Measurements from ENCODE around the gene MICU1. TPM values are rescaled to one million over a fixed set of nuclear protein-coding genes. Genes with fewer than 3 reads are reported as not detected.

Gene MICU1
- total RNA-seq, 1 experiment from 2014 or later = 36.0 TPM

DNA sequence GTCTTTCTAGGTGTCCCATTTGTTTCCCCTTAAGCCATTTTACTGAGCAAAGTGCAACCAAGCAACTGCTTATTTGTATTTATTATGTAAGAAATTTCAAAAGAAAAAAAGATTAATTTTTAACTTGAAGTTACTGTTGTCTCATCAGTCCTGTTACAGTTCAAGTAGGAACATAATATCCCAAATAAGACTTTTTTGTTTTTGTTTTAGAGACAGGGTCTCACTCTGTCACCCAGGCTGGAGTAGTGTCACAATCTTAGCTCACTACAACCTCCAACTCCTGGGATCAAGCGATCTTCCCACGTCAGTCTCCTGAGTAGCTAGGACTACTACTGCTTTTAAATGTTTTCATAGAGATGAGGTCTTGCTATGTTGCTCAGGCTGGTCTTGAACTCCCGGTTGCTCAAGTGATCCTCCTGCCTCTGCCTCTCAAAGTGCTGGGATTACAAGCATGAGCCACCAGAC is 101.9 kb downstream of the MICU1 start:
- H3K4me1 Mint-ChIP-seq = no peaks in the 10 kb centered on the region
- no peaks in the 10 kb centered on the region for H3K27me3 Mint-ChIP-seq (ENCODE audit: low read depth)
- TF ChIP-seq, protein P1, sequence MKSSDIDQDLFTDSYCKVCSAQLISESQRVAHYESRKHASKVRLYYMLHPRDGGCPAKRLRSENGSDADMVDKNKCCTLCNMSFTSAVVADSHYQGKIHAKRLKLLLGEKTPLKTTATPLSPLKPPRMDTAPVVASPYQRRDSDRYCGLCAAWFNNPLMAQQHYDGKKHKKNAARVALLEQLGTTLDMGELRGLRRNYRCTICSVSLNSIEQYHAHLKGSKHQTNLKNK (CRISPR knock-in tag; IDR thresholded peaks at IDR 0.05) = no peak
- TF ChIP-seq ERG (CRISPR knock-in tag; IDR thresholded peaks at IDR 0.05) = no peak
- no peak for TF ChIP-seq MXD4 (CRISPR knock-in tag; IDR thresholded peaks at IDR 0.05; ENCODE audit: borderline replicate concordance)
- no peak for TF ChIP-seq TEAD4 (CRISPR knock-in tag; IDR thresholded peaks at IDR 0.05)
- no peak for TF ChIP-seq FOXP4 (CRISPR knock-in tag; IDR thresholded peaks at IDR 0.05)
- TF ChIP-seq, protein P2, sequence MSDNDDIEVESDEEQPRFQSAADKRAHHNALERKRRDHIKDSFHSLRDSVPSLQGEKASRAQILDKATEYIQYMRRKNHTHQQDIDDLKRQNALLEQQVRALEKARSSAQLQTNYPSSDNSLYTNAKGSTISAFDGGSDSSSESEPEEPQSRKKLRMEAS (CRISPR knock-in tag; IDR thresholded peaks at IDR 0.05) = no peak
- TF ChIP-seq PRRX2 (CRISPR knock-in tag; IDR thresholded peaks at IDR 0.05) = no peak
- no peak for TF ChIP-seq ZNF232 (CRISPR knock-in tag; IDR thresholded peaks at IDR 0.05)
- TF ChIP-seq GRHL2 (CRISPR knock-in tag; IDR thresholded peaks at IDR 0.05; ENCODE audit: insufficient replicate concordance, severe bottlenecking) = no peak
- TF ChIP-seq ZNF121 (CRISPR knock-in tag; IDR thresholded peaks at IDR 0.05) = no peak
- no peak for TF ChIP-seq ZNF423 (CRISPR knock-in tag; IDR thresholded peaks at IDR 0.05)
- no peak for TF ChIP-seq CBFB (CRISPR knock-in tag; IDR thresholded peaks at IDR 0.05; ENCODE audit: low read depth)
- no peak for TF ChIP-seq ZNF219 (CRISPR knock-in tag; IDR thresholded peaks at IDR 0.05; ENCODE audit: borderline replicate concordance)
- TF ChIP-seq HMGA2 (CRISPR knock-in tag; IDR thresholded peaks at IDR 0.05) = no peak
- TF ChIP-seq, protein P3, sequence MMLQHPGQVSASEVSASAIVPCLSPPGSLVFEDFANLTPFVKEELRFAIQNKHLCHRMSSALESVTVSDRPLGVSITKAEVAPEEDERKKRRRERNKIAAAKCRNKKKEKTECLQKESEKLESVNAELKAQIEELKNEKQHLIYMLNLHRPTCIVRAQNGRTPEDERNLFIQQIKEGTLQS (CRISPR knock-in tag; conservative IDR thresholded peaks at IDR 0.05) = no peak
- no peak for TF ChIP-seq ETV6 (CRISPR knock-in tag; IDR thresholded peaks at IDR 0.05)
- no peak for TF ChIP-seq TEAD1 (CRISPR knock-in tag; IDR thresholded peaks at IDR 0.05)
- no peak for TF ChIP-seq ZNF425 (CRISPR knock-in tag; conservative IDR thresholded peaks at IDR 0.05)
- TF ChIP-seq JAZF1 (CRISPR knock-in tag; IDR thresholded peaks at IDR 0.05) = no peak
- TF ChIP-seq ZNF138 (CRISPR knock-in tag; conservative IDR thresholded peaks at IDR 0.05) = no peak
- ChIA-PET POLR2A (no interaction called here), CTCF (no interaction called here)
- H3K27ac Mint-ChIP-seq = no peak overlapping the region
- H3K9me3 Mint-ChIP-seq = no peaks in the 10 kb centered on the region
- H3K4me3 Mint-ChIP-seq = no peak overlapping the region
- DNase-seq (ENCODE audit: low spot score) = no peak
- H3K36me3 Mint-ChIP-seq = no peaks in the 10 kb centered on the region
- no peak for ATAC-seq

DNA sequence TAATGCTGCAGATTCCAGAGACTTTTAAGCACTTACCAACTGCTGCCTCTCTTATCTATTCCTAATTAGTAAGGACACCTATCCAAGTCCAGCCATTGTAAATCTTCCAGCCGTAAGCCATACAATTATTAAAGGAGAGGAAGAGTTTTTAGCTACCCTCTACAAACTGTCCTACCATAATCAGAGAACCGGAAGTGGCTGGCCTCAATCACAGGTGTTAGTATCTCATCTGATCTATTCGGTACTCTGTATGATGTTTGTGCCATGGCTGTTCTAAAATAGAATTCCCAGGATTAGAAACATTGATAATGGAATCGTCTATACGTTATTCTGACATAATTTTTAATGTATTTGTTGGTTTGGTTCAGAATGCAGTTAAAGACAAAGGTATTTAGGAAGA is 102.8 kb downstream of the MICU1 start:
- ATAC-seq = no peak
- H3K4me1 Mint-ChIP-seq = no peaks in the 10 kb centered on the region
- CTCF ChIA-PET = no interaction called here
- TF ChIP-seq HMGXB4 (CRISPR knock-in tag; IDR thresholded peaks at IDR 0.05) (no peak), E2F5 (CRISPR knock-in tag; IDR thresholded peaks at IDR 0.05) (no peak), ZNF138 (CRISPR knock-in tag; conservative IDR thresholded peaks at IDR 0.05) (no peak), ZBTB21 (CRISPR knock-in tag; IDR thresholded peaks at IDR 0.05; ENCODE audit: borderline replicate concordance) (no peak), NR3C1 (CRISPR knock-in tag; conservative IDR thresholded peaks at IDR 0.05; ENCODE audit: low read depth) (no peak), ZNF232 (CRISPR knock-in tag; IDR thresholded peaks at IDR 0.05) (no peak)
- TF ChIP-seq, protein P4, sequence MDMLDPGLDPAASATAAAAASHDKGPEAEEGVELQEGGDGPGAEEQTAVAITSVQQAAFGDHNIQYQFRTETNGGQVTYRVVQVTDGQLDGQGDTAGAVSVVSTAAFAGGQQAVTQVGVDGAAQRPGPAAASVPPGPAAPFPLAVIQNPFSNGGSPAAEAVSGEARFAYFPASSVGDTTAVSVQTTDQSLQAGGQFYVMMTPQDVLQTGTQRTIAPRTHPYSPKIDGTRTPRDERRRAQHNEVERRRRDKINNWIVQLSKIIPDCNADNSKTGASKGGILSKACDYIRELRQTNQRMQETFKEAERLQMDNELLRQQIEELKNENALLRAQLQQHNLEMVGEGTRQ (CRISPR knock-in tag; IDR thresholded peaks at IDR 0.05) = no peak
- TF ChIP-seq, protein P5, sequence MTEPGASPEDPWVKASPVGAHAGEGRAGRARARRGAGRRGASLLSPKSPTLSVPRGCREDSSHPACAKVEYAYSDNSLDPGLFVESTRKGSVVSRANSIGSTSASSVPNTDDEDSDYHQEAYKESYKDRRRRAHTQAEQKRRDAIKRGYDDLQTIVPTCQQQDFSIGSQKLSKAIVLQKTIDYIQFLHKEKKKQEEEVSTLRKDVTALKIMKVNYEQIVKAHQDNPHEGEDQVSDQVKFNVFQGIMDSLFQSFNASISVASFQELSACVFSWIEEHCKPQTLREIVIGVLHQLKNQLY (CRISPR knock-in tag; IDR thresholded peaks at IDR 0.05) = no peak

More for the DNA sequence above, 102.8 kb downstream of the MICU1 start:
- Mint-ChIP-seq H3K4me3 (no peak overlapping the region), H3K27me3 (ENCODE audit: low read depth) (no peaks in the 10 kb centered on the region), H3K9me3 (no peaks in the 10 kb centered on the region), H3K27ac (no peak overlapping the region), H3K36me3 (no peaks in the 10 kb centered on the region)
- DNase-seq (ENCODE audit: low spot score) = no peak
- POLR2A ChIA-PET = no interaction called here
